ENCODE data around the gene SCYGR6.

DNA sequence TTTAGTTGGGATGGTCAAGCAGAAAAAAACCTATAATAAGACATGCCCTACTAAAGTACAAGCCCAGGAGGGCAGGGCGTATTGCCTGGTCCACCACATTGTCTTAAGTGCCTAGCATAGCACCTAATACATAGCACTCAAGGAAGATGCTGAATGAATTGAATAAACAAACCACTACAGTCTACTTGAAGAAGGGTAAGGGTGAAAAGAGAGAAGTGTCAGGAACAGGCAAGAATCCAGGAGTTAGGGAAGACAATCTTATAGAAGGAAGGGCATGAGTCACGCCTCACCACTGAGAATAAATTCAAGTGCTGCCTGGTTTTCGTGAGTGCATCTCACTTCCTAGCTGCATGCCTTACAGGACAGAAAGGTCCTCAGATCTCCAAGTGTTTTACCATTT lies 20.6 kb downstream of the SCYGR6 start:
- TF ChIP-seq, protein P1, sequence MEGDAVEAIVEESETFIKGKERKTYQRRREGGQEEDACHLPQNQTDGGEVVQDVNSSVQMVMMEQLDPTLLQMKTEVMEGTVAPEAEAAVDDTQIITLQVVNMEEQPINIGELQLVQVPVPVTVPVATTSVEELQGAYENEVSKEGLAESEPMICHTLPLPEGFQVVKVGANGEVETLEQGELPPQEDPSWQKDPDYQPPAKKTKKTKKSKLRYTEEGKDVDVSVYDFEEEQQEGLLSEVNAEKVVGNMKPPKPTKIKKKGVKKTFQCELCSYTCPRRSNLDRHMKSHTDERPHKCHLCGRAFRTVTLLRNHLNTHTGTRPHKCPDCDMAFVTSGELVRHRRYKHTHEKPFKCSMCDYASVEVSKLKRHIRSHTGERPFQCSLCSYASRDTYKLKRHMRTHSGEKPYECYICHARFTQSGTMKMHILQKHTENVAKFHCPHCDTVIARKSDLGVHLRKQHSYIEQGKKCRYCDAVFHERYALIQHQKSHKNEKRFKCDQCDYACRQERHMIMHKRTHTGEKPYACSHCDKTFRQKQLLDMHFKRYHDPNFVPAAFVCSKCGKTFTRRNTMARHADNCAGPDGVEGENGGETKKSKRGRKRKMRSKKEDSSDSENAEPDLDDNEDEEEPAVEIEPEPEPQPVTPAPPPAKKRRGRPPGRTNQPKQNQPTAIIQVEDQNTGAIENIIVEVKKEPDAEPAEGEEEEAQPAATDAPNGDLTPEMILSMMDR (IDR thresholded peaks at IDR 0.05; ENCODE audit: control extremely low read depth in 1 of 3, insufficient read depth in 1 of 3, low read depth in 1 of 3, low read length in 3 of 3) = no peak
- no peak for TF ChIP-seq BACH1 (IDR thresholded peaks at IDR 0.05; ENCODE audit: low read length)

Measured in H1 (cell line).